Measurements from ENCODE around the gene RBM20.

Gene RBM20

DNA sequence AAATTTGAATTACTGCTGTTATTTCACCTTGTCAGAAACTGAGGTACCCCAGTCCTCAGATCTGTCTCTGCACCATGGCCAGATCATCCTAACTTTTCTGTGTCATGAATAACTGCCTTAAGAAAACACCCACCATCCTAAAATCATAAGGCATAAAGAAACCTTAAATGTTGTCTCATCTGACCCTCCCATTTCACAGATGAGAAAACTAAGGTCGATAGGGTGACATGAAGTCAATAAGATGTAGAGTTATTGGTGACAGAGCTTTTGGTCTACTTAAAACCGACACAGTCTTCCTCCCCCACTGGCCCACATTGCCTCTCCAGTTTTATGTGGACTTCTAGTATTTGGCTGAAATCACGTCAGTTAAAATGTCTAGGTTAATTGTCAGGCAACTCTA is 126.1 kb downstream of the RBM20 start:
- DNase-seq: no peak

- no peak for DNase-seq
Observed at GRCh38 chr10:110771486-110771885, 127.3 kb downstream of the RBM20 start.

DNA sequence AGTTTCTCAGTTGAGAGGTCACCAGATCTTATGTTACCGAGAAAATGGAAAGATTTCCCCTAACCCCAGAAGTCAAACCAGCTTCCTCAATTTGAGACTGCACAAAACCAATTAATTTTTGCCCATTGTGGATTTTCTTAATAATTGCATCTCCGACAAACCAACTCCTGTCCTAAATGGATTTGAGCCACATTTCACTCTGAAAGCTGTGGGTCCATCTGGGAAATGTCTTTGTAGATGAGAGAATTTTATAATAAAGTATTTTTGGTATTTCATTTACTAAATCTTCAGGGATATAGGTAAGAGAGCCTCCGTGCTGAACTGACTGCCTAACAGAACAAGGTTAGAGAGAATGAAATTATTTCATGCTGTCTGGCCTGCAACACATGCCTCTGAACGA is 127.9 kb downstream of the RBM20 start:
- no peak for DNase-seq

DNA sequence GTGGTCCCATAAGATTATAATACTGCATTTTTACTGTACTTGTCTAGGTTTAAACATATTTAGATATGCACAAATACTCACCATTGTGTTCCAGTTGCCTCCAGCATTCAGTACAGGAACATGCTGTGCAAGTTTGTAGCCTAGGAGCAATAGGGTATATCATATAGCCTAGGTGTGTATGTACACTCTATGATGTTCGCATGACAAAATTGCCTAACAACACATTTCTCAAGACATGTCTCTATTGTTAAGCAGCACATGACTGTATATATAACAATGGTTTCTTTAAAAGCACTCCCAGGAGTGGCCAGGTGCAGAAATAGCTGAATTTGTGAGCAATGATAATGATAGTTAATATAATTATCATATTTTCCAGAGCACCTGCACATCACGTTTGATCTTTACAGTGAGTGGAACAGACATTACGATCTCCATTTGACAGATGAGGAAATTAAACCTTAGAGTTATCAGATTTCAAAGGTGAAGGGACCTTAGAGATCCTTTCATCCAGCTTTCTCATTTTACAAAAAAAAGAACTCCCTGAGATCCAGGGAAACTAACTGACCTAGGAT is 128.4 kb downstream of the RBM20 start:
- DNase-seq: no peak

- no peak for DNase-seq
Observed at GRCh38 chr10:110773693-110774068, 129.5 kb downstream of the RBM20 start.

GRCh38 chr10:110774069-110775019 is 130.2 kb downstream of the RBM20 start:
- no peak for DNase-seq

- no peak for DNase-seq
Observed at GRCh38 chr10:110775020-110775375, 130.9 kb downstream of the RBM20 start.

DNA sequence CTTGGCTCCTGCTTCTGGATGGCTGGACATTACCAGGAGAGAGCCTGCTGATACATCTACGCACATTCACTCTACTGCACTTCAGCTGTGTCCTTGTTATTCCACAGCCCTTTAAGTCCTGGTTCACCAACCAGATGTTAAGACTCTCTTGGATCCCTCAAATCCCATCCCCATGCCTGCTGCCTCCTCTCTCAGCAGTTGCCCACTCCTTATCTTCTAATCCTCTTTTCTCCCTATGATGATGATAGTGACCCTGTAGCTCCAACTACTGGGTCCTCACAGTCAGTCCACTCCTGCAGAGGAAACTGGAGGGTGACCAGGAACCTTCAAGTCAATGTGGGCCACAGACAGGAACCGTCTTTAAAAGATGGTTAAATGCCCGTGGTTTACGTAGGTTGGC is 131.3 kb downstream of the RBM20 start:
- no peak for DNase-seq

DNA sequence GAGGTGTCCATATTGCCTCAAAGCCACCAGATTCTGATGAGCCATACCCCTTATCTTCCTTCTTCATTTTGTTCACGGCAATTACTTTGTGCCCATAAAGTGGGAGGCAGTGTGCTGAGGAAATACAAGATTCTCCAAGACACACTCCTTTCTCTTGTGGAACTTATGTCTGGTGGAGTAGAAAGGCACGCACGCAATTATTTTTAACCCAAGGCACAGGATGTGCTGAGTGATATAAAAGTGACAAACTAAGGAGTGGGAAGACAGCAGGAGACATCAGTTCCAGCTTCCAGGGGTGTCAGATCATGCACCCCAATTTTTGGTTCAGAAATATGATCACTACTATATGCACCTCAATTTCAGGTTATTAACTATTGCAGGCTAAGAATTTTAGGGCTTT is 132.9 kb downstream of the RBM20 start:
- DNase-seq: no peak

DNA sequence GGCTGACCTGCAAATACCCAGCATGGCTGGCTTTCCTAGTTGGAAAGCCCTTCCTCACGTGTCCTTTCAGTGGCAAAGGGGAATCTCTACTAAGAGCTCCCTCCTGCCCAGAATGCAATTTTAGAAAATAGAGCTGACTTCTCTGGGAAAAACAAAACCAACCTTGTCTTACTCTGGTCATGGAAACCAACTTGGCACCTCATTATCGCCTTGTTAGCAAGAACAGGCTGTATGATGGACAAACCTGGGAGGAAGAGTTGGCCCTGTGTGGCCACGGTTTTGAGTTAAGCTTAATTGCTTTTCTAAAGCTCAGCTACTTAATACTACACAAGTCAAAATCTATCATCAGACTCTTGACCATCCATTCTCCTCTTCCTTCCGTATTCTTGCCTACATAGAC is 133.5 kb downstream of the RBM20 start:
- no peak for DNase-seq

GRCh38 chr10:110778211-110778610 is 134.1 kb downstream of the RBM20 start:
- DNase-seq: no peak

- no peak for DNase-seq
Observed at GRCh38 chr10:110779489-110779888, 135.4 kb downstream of the RBM20 start.

GRCh38 chr10:110780704-110781103 is 136.6 kb downstream of the RBM20 start:
- peak; percentile 51 for DNase-seq

GRCh38 chr10:110781139-110781538 is 137.0 kb downstream of the RBM20 start:
- DNase-seq: no peak

DNA sequence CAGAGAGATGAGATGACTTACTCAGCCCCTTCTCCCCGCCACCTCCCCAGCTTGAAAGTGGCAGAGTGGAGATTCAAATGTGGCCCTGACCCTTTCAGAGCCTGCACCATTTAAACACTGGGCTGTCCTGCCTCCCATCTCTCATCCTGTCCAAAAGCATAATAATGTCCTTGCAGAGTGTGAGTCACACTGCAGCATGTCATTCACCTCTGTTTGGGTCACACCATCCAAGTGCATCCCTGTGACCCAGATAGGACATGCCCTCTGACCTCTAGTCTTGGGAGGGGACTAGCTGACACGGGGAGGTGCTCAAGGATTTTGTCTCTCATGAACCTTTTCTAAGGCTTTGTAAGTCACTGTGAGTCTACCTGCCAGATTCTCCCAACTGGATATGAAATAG is 138.5 kb downstream of the RBM20 start:
- no peak for DNase-seq

DNA sequence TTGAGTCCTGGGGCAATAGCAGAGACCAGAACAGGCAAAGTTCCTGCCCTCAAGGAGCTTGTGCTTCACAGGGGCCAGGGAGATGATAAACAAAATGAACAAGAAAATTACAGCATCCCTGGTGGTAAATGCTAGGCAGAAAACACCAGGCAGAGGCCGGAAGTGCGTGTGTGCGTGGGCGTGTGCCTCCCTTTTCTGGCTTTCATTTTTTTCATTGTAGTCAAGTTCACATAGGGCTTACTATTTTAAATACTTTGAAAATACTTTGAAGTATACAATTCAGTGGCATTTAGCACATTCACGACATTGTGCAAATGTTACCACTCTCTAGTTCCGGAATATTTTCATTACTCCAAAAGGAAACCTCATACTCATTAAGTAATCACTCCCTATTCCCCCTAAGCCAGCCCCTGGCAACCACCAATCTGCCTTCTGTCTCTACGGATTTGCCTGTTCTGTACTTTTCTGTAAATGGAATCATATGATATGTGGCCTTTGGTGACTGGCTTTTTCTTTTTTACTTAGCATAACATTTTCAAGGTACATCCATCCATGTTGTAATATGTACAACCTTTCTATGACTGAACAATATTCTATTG is 139.5 kb downstream of the RBM20 start:
- DNase-seq: no peak

DNA sequence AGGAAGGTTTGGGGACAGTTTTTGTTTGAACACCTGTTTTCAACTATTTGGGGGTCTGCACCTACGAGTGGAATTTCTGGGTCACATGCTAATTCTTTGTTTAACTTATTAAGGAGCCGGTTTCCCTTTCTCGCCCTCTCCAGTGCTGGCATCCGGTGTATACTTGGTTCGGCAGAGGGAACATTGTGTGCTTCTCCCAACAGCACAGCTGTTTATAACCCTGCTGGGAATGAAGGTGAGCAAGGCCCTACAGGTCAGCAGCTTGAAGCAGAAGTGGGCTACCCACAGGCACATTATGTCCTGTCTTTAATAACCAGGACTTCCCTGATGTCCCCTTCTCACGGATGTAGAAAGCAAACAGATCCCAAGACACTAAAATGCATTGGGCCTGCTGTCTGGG is 140.1 kb downstream of the RBM20 start:
- DNase-seq: no peak

- DNase-seq: peak; percentile 12
Observed at GRCh38 chr10:110786172-110786571, 142.0 kb downstream of the RBM20 start.

DNA sequence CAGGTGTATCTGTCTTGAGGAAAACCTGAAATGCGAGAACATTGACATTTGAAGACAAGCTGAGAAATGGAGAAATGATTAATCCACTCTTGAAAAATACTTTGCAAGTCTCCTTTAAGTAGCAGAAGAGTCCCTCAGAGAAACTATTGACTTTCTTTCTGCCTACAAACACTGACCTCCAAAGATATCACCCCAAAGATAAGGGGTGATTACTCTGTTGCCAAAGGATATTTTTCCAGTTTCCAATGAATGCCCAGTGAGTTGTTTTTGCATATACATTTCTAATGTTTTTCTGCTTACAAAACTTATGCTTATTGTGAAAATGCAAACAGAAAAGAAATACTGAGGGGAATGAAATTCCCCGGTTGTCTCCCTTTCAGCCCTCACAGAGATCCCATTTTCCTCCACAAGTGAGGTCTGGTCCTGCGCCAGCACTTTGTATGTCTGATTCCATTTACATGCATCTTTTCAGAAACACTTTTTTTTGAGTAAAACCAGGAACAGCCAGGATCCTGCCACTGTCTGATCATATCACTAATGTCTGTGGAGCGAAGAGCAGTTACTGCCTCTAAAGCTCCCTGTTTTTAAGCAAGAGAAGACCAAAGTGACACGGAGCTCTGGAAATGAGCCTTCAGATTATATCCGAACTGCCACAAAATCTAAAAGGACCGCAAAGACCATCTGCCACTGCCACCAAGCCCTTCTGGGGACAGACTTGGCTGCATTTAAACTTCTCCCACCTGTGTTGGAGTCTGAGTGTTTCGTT is 144.7 kb downstream of the RBM20 start:
- no peak for DNase-seq

DNA sequence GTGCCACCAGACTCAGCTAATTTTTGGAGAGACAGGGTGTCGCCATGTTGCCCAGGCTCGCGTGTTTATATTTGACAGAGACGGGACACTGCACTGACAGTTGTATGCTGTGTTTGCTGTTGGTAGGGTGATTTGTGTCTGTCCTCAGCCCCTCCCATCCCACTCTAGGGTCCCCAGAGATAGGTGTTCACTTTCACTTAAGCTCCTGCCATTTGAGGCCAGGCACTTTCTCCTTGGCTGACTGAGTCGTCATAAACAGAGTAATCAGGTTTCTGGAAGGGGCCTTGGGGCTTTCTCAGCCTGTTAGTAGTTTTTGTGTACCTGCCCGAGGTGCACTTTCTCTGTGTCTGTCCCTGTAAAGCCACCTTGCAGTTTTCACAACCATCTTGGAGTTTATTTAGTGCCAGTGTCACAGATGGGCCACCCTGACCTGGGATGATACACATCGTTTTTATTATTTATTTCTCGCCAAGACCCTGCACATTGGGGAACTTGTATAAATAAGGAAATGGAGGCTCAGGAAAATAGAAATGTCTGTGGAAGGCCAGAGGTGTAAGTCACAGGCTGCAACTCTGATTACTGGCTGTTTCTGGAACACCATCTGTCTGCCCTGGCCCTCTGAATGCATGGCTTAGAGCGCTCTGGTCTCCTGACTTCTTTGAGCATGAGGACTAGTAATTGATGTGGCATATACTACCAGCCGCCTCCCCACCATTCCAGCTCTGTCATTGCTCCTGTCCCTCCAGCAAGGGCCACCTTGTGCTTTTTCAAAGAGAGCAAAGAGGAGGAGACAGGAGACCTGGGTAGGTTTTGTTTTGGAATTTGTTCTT is 145.7 kb downstream of the RBM20 start:
- no peak for DNase-seq

- no peak for DNase-seq
Observed at GRCh38 chr10:110790913-110791506, 146.9 kb downstream of the RBM20 start.

GRCh38 chr10:110791541-110792073 is 147.5 kb downstream of the RBM20 start:
- no peak for DNase-seq
